Large intestine (tissue), 3 donors: ENCODE data around the gene ITGAE. TPM values are rescaled to one million over a fixed set of nuclear protein-coding genes. Genes with fewer than 3 reads are reported as not detected.
A peak's percentile ranks its signal among the peaks of the same experiment; 100 is the strongest.
"Not testable (repeated sequence)": the region's sequence is repeated elsewhere in the genome, so short reads cannot be mapped to it uniquely, and the experiment has no call there.

Source experiments
- DNase-seq, 2 donors: peaks; one replicate each; pipeline versions ENCODE4 v3.0.0 to v3.0.0-alpha.2; 2013
- H3K27ac ChIP-seq: one replicate; pipeline ENCODE4 v1.5.1; 2013; ENCODE audit warnings: low read length
- H3K27me3 ChIP-seq: 2 replicates; pipeline ENCODE4 v1.6.1; 2013; ENCODE audit warnings: low read length; ENCODE audit not compliant: control insufficient read depth, insufficient read depth
- H3K36me3 ChIP-seq: 2 replicates; pipeline ENCODE4 v1.6.1; 2013; ENCODE audit warnings: low read length; ENCODE audit not compliant: control insufficient read depth, insufficient read depth
- H3K4me1 ChIP-seq: one replicate; pipeline ENCODE4 v1.6.1; 2013; ENCODE audit warnings: low read length; ENCODE audit not compliant: control insufficient read depth, insufficient read depth
- H3K4me3 ChIP-seq: one replicate; pipeline ENCODE4 v1.5.1; 2013; ENCODE audit warnings: low read length
- H3K9me3 ChIP-seq: one replicate; pipeline ENCODE4 v1.6.1; 2013; ENCODE audit warnings: mild to moderate bottlenecking, low read depth, low read length, moderate library complexity; ENCODE audit not compliant: control insufficient read depth
- WGBS: methylation state at CpG from one replicate; pipeline ENCODE4 v1.1.5; 2013; ENCODE audit warnings: low lambda C conversion rate; ENCODE audit not compliant: insufficient coverage; 5-methylcytosine and 5-hydroxymethylcytosine counted together
- polyA plus RNA-seq: library from polyadenylated mRNA; unstranded; fragments of 120-200 nt; gene quantifications from one replicate; pipeline ENCODE4 v1.2.1, GENCODE V29; 2013

The ITGAE gene
- polyA plus RNA-seq, 1 donor: 45.8 TPM

GRCh38 chr17:3795390-3796102 lies 5.4 kb downstream of the ITGAE start:
- Histone ChIP-seq H3K27me3 (no peaks in the 10 kb centered on the region), H3K9me3 (no peaks in the 10 kb centered on the region), H3K4me3 (no peak overlapping the region), H3K36me3 (no peaks in the 10 kb centered on the region), H3K4me1 (peaks cover 12% of the 10 kb centered on the region), H3K27ac (peak overlapping the region; percentile 63)
- no CpG with 5 or more reads among the region's 31 CpGs for WGBS
- DNase-seq: no peak

GRCh38 chr17:3794557-3795389 lies 6.2 kb downstream of the ITGAE start:
- Histone ChIP-seq H3K27ac (peak overlapping the region; percentile 63), H3K4me1 (peaks cover 12% of the 10 kb centered on the region), H3K9me3 (no peaks in the 10 kb centered on the region), H3K36me3 (no peaks in the 10 kb centered on the region), H3K27me3 (no peaks in the 10 kb centered on the region), H3K4me3 (no peak overlapping the region)
- no CpG with 5 or more reads among the region's 26 CpGs for WGBS
- peak; percentile 59 to 83 for DNase-seq

- H3K4me1 ChIP-seq: peaks cover 12% of the 10 kb centered on the region
- DNase-seq, H3K27me3 ChIP-seq, H3K9me3 ChIP-seq, H3K36me3 ChIP-seq, H3K4me3 ChIP-seq: not testable (repeated sequence)
- peak overlapping the region; percentile 63 for H3K27ac ChIP-seq
- WGBS: 96% methylated on average over 5 of the region's 9 CpGs
Measured at GRCh38 chr17:3794152-3794551, 6.8 kb downstream of the ITGAE start.

- not testable (repeated sequence) for H3K36me3 ChIP-seq, H3K27ac ChIP-seq, DNase-seq, H3K27me3 ChIP-seq, H3K4me3 ChIP-seq, H3K9me3 ChIP-seq
- H3K4me1 ChIP-seq: peaks cover 12% of the 10 kb centered on the region
- WGBS: no CpG with 5 or more reads among the region's 7 CpGs
Measured at GRCh38 chr17:3793258-3793657, 7.7 kb downstream of the ITGAE start.

- H3K4me3 ChIP-seq: no peak overlapping the region
- H3K27ac ChIP-seq: no peak overlapping the region
- no peaks in the 10 kb centered on the region for H3K36me3 ChIP-seq
- no peaks in the 10 kb centered on the region for H3K9me3 ChIP-seq
- H3K27me3 ChIP-seq: no peaks in the 10 kb centered on the region
- peaks cover 12% of the 10 kb centered on the region for H3K4me1 ChIP-seq
- WGBS: 65% methylated on average over 2 of the region's 6 CpGs
- DNase-seq: no peak
Measured at GRCh38 chr17:3792481-3792880, 8.5 kb downstream of the ITGAE start.

GRCh38 chr17:3788200-3788599 lies 12.8 kb downstream of the ITGAE start:
- no peaks in the 10 kb centered on the region for H3K36me3 ChIP-seq
- no CpG with 5 or more reads among the region's 2 CpGs for WGBS
- no peak overlapping the region for H3K27ac ChIP-seq
- no peaks in the 10 kb centered on the region for H3K4me1 ChIP-seq
- no peaks in the 10 kb centered on the region for H3K27me3 ChIP-seq
- no peak for DNase-seq
- no peaks in the 10 kb centered on the region for H3K9me3 ChIP-seq
- H3K4me3 ChIP-seq: no peak overlapping the region

- H3K27ac ChIP-seq, DNase-seq, H3K36me3 ChIP-seq, H3K9me3 ChIP-seq, H3K4me3 ChIP-seq, H3K27me3 ChIP-seq, H3K4me1 ChIP-seq: not testable (repeated sequence)
- WGBS: 88% methylated on average over 5 of the region's 5 CpGs
Measured at GRCh38 chr17:3785323-3785722, 15.7 kb downstream of the ITGAE start.

- H3K4me1 ChIP-seq: no peaks in the 10 kb centered on the region
- no peak overlapping the region for H3K4me3 ChIP-seq
- H3K36me3 ChIP-seq: no peaks in the 10 kb centered on the region
- H3K9me3 ChIP-seq: no peaks in the 10 kb centered on the region
- H3K27me3 ChIP-seq: no peaks in the 10 kb centered on the region
- DNase-seq: no peak
- 17% methylated on average over 1 of the region's 8 CpGs for WGBS
- H3K27ac ChIP-seq: no peak overlapping the region
Measured at GRCh38 chr17:3782751-3783150, 18.2 kb downstream of the ITGAE start.

GRCh38 chr17:3780986-3781385 lies 20.0 kb downstream of the ITGAE start:
- Histone ChIP-seq H3K4me1 (no peaks in the 10 kb centered on the region), H3K9me3 (no peaks in the 10 kb centered on the region), H3K36me3 (no peaks in the 10 kb centered on the region), H3K27ac (no peak overlapping the region), H3K4me3 (no peak overlapping the region), H3K27me3 (no peaks in the 10 kb centered on the region)
- DNase-seq: no peak
- 91% methylated on average over 6 of the region's 6 CpGs for WGBS

GRCh38 chr17:3777366-3778120 lies 23.4 kb downstream of the ITGAE start:
- no peak for DNase-seq
- H3K4me3 ChIP-seq: no peak overlapping the region
- WGBS: no CpG with 5 or more reads among the region's 20 CpGs

More at GRCh38 chr17:3777366-3778120, 23.4 kb downstream of the ITGAE start:
- Histone ChIP-seq H3K27ac (no peak overlapping the region), H3K36me3 (no peaks in the 10 kb centered on the region), H3K4me1 (no peaks in the 10 kb centered on the region), H3K27me3 (no peaks in the 10 kb centered on the region), H3K9me3 (no peaks in the 10 kb centered on the region)
